ENCODE data around the gene ACTL7B. TPM values are rescaled to one million over a fixed set of nuclear protein-coding genes. Genes with fewer than 3 reads are reported as not detected.
"Not testable (repeated sequence)": the region's sequence is repeated elsewhere in the genome, so short reads cannot be mapped to it uniquely, and the experiment has no call there.

ACTL7B gene
- polyA plus RNA-seq, 5 donors: not detected

GRCh38 chr9:108874058-108874788, 18.4 kb upstream of the ACTL7B start:
- DNase-seq: no peak

DNA sequence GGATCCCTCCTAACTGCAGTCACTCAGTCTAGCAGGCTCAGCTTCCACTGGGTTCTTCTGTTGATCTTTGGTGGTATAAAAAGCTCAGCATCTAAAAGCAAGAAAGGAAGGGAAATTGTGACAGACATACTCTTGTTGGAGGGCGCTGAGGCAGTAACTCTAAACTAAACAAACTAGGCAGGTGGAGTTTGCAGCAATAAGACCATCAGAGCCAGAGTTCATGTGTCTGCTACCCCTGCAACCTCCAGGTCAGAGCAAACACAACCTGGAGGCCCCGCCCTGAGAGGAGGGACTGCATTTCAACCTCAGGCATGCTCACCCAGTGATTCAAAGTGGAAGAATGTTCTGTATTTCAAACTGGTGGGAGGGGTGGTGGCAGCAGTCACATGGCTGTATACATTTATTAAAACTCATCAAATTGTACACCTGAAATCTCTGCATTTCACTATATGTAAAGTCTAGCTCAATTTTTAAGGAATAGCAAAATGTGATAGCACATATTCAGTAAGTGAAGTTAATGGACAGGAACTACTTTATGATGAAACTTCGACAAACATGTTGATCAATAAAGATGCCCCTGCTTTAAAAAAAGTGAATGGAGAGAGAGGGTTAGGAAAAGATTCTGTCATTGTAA, 13.4 kb upstream of the ACTL7B start:
- DNase-seq: no peak

- no peak for DNase-seq
These were observed 12.0 kb upstream of the ACTL7B start for GRCh38 chr9:108867829-108868228.

- DNase-seq: no peak
These were observed 11.3 kb upstream of the ACTL7B start for GRCh38 chr9:108867116-108867515.

GRCh38 chr9:108866001-108866420, 10.2 kb upstream of the ACTL7B start:
- no peak for DNase-seq

DNA sequence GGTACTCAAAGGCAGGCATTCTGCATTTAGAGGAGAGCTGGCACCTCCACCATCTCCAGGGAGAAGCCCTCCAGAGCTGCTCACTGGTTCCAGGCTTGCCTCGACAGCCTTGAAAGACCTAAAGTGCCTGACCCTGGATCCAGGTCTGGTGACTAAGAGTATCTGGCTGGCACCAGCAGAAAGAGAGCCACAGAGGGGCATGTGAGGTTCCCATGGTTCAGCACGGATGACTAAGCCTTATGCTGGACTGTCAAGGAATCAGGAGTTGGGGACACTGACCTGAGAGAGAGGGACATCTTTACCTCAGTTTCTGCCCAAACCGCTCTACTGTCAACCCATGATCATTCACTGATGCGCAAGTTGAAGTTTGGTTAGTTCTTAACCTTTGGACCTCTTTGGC, 9.3 kb upstream of the ACTL7B start:
- no peak for DNase-seq

DNA sequence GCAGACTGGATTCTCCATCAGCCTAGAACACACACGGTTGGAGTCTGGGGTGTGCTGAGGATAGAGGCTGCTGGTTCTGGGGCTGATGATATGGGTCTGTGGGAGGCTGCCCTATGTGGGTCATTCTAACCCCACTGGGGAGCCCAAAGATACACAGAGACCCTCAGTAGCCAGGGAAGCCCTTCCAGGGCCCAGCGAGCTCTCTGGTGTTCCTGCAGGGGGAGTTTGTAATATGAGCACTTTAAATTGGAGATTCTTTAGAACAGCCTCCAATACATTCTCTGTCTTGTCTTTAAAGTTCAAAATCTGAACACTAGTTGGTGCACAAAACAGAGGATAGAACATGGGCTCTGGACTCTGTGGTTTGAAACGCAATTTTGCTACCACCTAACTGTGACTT, 8.7 kb upstream of the ACTL7B start:
- no peak for DNase-seq

DNA sequence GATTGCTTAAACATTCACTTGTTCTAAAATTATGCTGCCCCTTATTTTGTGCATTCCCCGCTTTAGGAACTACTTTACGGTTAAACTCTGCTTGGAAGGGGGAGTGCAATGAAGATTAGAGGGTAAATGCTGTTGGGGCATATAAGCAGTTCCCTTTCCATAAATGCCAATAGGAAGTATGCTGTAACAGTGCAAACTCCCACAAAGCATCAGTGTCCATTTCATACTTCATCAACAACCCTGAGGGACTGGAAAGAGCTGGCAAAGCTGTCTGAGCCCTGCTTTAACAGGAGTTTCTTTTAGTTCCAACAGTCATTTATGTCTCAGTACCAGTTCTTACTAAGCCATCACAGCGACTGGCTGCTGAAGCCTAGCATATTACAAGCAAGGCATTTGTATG, 8.1 kb upstream of the ACTL7B start:
- DNase-seq: no peak

DNA sequence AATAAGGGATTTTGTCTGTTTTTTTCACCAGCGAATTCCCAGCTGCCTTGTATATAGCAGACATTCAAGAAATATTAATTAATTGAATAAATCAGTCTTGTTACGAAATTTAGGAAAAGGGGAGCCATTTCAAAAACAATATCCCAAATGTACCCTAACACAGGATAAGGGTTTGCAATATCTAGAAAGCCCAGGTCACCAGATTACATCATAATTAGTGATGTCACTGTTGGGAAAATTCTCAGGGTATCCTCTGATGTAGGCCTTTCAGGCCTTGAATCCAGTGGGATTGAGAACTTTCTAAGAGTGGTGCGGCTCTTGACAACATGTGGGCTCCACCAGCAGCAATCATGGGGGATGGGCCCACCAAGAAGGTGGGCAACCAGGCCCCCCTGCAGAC, 6.2 kb upstream of the ACTL7B start, which contains the start of gene ACTL7A:
TSS of gene ACTL7A (plus strand) at position 270 of the 400 bp plus-strand sequence. CDS start at position 327, 57 bp downstream.
- no peak for DNase-seq

DNA sequence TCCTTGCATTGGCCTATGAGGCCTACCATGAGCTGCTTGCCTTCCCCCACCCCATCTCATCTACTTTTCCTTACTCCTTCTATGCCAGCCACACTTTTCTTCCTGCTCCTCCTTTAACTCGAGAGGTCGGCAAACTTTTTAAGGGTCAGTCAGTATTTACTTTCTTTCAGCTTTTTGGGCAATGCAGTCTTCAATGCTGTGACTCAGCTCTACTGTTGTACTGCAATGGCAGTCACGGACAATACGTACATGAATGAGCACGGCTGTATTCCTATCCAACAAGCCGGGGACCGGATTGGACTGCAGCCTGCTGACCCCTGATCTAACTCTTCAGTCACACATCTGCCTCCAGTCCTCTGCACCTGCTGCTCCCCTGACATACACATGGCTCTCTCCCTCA, 5.7 kb upstream of the ACTL7B start:
- DNase-seq: no peak

DNA sequence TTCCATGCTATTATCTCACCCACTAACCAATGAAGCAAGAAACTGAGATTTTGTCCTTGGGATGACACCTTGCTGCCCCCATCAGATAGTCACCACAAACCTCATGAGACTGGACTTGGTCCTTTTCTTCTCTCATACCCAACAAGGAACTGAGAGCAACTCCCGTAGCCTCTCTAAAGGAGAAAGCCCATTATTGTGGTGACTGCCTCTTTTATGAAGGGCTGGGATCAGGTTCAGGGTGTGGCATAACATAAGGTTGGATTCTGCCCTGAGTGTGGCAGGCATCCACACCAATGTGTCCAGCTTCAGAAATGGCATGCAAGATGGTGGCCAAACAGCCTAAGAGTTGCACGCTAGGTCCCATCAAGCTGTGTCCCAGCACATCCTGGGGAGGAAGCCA, 5.0 kb upstream of the ACTL7B start:
- no peak for DNase-seq

GRCh38 chr9:108860354-108860753, 4.6 kb upstream of the ACTL7B start:
- no peak for DNase-seq

DNA sequence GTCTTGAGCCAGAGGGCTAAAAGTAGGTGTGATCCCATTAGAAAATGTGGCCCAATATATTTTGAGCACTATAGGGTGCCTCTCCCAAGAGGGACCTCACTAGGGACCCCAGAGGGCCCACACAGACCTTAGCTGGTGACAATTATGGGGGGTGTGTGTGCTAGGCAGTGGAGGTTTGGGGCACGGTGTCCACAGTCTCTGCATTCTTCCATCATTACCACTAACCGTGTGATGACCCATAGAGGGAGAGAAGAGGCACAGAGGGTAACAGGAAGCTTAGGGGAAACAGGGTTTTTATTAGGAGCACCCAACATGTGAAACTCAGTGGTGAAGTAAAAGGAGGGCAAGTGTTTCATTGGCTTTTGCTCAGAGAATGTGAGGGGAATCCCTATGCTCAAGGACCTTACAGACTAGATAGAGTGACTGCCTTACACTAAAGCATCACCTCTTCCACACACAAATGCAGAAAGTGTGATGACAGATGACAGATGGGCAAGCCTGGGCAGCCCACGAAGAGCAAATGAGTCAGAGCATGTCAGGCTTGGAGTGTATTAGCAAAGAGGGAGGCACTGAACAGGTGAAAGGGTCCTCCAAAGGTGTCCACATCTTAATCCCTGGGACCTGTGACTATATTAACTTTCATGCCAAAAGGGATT, 3.8 kb upstream of the ACTL7B start:
- no peak for DNase-seq

- DNase-seq: no peak
These were observed 1.8 kb upstream of the ACTL7B start for GRCh38 chr9:108857572-108857971.

- no peak for DNase-seq
These were observed 278 bp downstream of the ACTL7B start for GRCh38 chr9:108855529-108855886.

DNA sequence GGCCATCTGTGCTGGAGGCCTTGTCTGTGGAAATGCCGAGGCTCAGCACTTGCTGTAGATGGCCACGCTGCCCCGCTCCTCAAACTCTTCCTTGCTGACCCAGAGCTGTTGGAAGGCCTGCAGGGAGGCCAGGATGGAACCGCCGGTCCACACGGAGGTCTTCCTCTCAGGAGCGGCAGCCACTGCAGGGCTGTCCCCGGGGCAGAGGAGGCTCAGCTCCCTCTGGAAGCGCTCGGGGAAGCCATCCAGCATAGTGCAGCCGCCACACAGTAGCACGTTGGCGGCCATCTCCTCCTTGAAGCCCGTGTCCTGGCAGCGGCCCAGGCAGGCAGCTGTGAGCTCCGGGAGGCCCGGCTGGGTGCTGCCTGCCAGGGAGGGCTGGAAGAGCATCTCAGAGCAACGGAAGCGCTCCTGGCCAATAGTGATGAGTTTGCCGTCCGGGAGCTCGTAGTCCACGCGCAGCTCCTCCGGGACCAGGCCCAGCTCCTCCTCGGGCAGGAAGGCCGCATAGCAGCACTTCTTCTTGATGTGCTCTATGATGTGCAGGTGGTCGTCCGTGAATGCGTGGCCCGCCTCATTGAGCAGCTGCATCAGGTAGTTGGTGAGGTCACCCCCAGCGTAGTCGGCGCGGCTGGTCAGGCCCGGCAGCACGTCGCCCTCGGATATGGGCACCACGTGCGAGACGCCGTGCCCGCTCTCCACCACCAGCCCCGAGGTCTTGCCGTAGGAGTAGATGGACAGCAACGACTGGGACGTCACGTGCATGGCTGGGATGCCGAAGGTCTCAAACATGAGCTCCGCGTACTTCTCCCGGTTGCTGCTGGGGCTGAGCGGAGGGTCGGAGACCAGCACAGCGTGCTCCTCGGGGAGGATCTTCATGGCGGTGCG, 901 bp downstream of the ACTL7B start:
- DNase-seq: peak in 1 of 2 donors; percentile 10

GRCh38 chr9:108854094-108854493, 1.7 kb downstream of the ACTL7B start:
- no peak for DNase-seq

DNA sequence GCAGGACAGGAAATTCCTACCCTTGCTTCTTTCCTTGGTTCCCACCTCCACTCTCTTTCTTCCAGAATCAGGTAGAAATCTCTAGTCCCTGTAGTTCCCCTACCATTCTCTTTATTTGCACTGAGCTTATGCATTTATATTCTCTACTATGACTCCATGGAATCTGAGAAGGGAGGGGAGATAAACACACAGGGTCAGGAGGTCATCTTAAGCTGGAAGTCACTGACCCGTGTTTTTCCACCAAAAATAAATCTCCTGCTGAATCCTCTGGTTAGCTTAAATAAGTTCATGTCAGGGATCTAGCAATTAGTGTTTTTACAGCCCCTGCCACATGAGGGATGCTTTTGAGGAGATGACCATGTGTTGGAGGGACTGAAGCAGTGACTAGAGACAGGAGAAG, 3.7 kb downstream of the ACTL7B start:
- no peak for DNase-seq

GRCh38 chr9:108851138-108851537, 4.6 kb downstream of the ACTL7B start:
- no peak for DNase-seq

DNA sequence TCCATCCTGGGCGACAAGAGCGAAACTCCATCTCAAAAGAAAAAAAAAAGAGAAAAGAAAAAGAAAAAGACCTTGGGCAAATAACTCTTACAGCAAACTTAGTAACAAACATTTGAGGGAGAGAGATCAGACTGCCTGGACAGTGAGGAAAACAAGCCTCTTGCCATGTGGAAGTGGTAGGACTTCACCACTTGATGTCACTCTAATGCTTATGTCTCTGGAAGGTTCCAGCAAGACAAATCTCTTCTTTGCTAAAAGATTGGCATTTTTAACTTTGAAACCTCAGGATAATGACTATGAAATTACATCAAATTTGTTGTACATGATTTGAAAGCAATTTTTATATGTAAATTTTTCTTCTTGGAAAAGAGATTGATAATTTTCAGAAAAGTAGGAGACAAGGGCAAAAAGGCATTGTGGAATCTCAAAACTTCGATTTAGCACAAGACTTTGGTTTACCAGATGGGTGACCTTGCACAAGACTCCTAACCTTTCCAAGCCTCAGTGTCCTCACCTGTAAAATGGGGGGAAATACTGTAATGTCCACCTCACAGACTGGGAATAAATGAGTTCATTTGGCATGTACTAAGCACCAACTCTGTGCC, 5.4 kb downstream of the ACTL7B start:
- DNase-seq: no peak

DNA sequence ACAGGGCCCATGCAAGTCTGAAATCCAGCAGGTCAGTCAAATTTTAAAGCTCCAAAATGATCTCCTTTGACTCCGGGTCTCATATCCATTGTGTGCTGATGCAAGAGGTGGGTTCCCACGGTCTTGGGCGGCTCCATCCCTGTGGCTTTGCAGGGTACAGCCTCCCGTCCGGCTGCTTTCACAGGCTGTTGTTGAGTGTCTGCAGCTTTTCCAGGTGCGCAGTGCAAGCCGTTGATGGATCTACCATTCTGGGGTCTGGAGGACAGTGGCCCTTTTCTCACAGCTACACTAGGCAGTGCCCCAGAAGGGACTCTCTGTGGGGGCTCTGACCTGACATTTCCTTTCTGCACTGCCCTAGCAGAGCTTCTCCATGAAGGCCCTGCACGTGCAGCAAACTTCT, 7.5 kb downstream of the ACTL7B start:
- DNase-seq: not testable (repeated sequence)

DNA sequence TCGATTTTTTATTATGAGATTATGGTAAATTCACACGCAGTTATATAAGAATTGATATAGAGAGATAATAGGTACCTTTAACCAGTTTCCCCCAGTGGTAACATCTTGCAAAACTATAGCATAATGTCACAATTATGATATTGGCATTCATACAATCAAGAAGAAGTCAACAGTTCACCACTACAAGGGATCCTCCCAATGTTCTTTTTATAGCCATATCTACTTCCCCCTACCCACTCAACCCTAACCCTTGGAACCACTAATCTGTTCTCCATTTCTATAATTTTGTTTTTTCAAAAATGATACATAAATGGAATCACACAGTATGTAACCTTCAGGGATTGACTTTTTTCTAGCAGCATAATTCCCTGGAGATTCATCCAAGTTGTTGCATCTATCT, 9.8 kb downstream of the ACTL7B start:
- no peak for DNase-seq

Measured in right lung (tissue), 5 donors.